BLaER1 treated with 17β-estradiol and CSF1 and Interleukin-3, amounts not matched to agents 10 nM and 100 nM (cell line): ENCODE results near the gene NEK8.
A peak's percentile ranks its signal among the peaks of the same experiment; 100 is the strongest.
"Not testable (repeated sequence)": the region's sequence is repeated elsewhere in the genome, so short reads cannot be mapped to it uniquely, and the experiment has no call there.

Experiments
- H3K27ac ChIP-seq, 11 experiments: shearing (Covaris generic); formaldehyde crosslinking; 2 replicates each; pipeline ENCODE4 v1.8.1; 2022
- H3K27me3 ChIP-seq, 11 experiments: shearing (Covaris generic); formaldehyde crosslinking; 2 replicates each; pipeline ENCODE4 v1.8.1; 2022
- H3K36me3 ChIP-seq, 11 experiments: shearing (Covaris generic); formaldehyde crosslinking; 2 replicates each; pipeline ENCODE4 v1.8.1; 2022
- H3K4me1 ChIP-seq, 10 experiments: shearing (Covaris generic); formaldehyde crosslinking; 2 replicates each; pipeline ENCODE4 v1.8.1; 2022
- H3K4me2 ChIP-seq, 11 experiments: shearing (Covaris generic); formaldehyde crosslinking; 2 replicates each; pipeline ENCODE4 v1.8.1; 2022
- H3K4me3 ChIP-seq, 10 experiments: shearing (Covaris generic); formaldehyde crosslinking; 2 replicates each; pipeline ENCODE4 v1.8.1; 2022
- H3K9ac ChIP-seq, 11 experiments: shearing (Covaris generic); formaldehyde crosslinking; 2 replicates each; pipeline ENCODE4 v1.8.1; 2022
- H3K9me3 ChIP-seq, 11 experiments: shearing (Covaris generic); formaldehyde crosslinking; replicated peaks in 1 of 11; 2 replicates each; pipeline ENCODE4 v1.8.1; 2022
- H4K20me1 ChIP-seq, 11 experiments: shearing (Covaris generic); formaldehyde crosslinking; 2 replicates each; pipeline ENCODE4 v1.8.1; 2022
- Cebpa-rat ChIP-seq, 11 experiments: shearing (Covaris generic); IDR thresholded peaks; 2 replicates each; pipeline ENCODE4 v1.8.1; 2022

Gene NEK8

GRCh38 chr17:28720247-28720996, 8.2 kb upstream of the NEK8 start:
- Histone ChIP-seq H3K4me3 (peak overlapping the region; percentile 71 to 97 (median 86)), H3K4me2 (peak overlapping the region; percentile 90 to 100 (median 100)), H3K36me3 (peaks cover 45 to 55% (median 52%) of the 10 kb centered on the region in 11 experiments), H4K20me1 (peaks cover 44 to 71% (median 63%) of the 10 kb centered on the region in 11 experiments), H3K9me3 (no peaks in the 10 kb centered on the region), H3K4me1 (peaks cover 67 to 72% (median 71%) of the 10 kb centered on the region in 10 experiments), H3K9ac (peak overlapping the region; percentile 83 to 99 (median 96)), H3K27me3 (no peaks in the 10 kb centered on the region), H3K27ac (peak overlapping the region; percentile 86 to 99 (median 96))
- no peak for TF ChIP-seq Cebpa-rat (IDR thresholded peaks at IDR 0.05)

GRCh38 chr17:28720997-28721329, 7.6 kb upstream of the NEK8 start:
- H3K4me1 ChIP-seq, result peaks cover 66 to 72% (median 70%) of the 10 kb centered on the region in 10 experiments
- H3K4me3 ChIP-seq, result peak overlapping the region; percentile 71 to 97 (median 86)
- H3K27ac ChIP-seq, result peak overlapping the region; percentile 86 to 99 (median 96); a peak in 21 of 22 replicates
- H3K9me3 ChIP-seq, H3K27me3 ChIP-seq: not testable (repeated sequence)
- H3K36me3 ChIP-seq, result peaks cover 41 to 50% (median 47%) of the 10 kb centered on the region in 11 experiments
- H3K9ac ChIP-seq, result peak overlapping the region; percentile 83 to 99 (median 96)
- peak overlapping the region; percentile 90 to 100 (median 100) for H3K4me2 ChIP-seq
- peaks cover 44 to 69% (median 62%) of the 10 kb centered on the region in 11 experiments for H4K20me1 ChIP-seq

GRCh38 chr17:28722417-28723158, 6.0 kb upstream of the NEK8 start:
- Histone ChIP-seq H3K4me1 (peaks cover 63 to 67% (median 65%) of the 10 kb centered on the region in 10 experiments), H3K4me2 (peak overlapping the region; percentile 90 to 100 (median 100)), H3K27ac (peak overlapping the region in 9 of 11 experiments; percentile 25 to 99 (median 97); a peak in 15 of 22 replicates), H3K4me3 (peak overlapping the region; percentile 71 to 97 (median 86); a peak in 19 of 20 replicates), H4K20me1 (peaks cover 43 to 59% (median 54%) of the 10 kb centered on the region in 11 experiments), H3K27me3 (no peaks in the 10 kb centered on the region), H3K36me3 (peaks cover 41 to 48% (median 45%) of the 10 kb centered on the region in 11 experiments), H3K9me3 (no peaks in the 10 kb centered on the region), H3K9ac (peak overlapping the region; percentile 83 to 99 (median 96))
- TF ChIP-seq Cebpa-rat (IDR thresholded peaks at IDR 0.05), result no peak

GRCh38 chr17:28723159-28723835, 5.3 kb upstream of the NEK8 start:
- H3K4me1 ChIP-seq, result peaks cover 67 to 72% (median 70%) of the 10 kb centered on the region in 10 experiments
- H3K9ac ChIP-seq, result peak overlapping the region; percentile 83 to 99 (median 96)
- no peaks in the 10 kb centered on the region for H3K9me3 ChIP-seq
- H4K20me1 ChIP-seq, result peaks cover 43 to 59% (median 54%) of the 10 kb centered on the region in 11 experiments
- no peak for TF ChIP-seq Cebpa-rat (IDR thresholded peaks at IDR 0.05)
- H3K27me3 ChIP-seq, result no peaks in the 10 kb centered on the region
- H3K27ac ChIP-seq, result peak overlapping the region in 9 of 11 experiments; percentile 25 to 99 (median 97); a peak in 10 of 22 replicates
- H3K4me3 ChIP-seq, result peak overlapping the region in 8 of 10 experiments; percentile 83 to 97 (median 92); a peak in 17 of 20 replicates
- H3K4me2 ChIP-seq, result peak overlapping the region; percentile 90 to 100 (median 100)
- peaks cover 41 to 48% (median 45%) of the 10 kb centered on the region in 11 experiments for H3K36me3 ChIP-seq

- peak overlapping the region; percentile 90 to 100 (median 100) for H3K4me2 ChIP-seq
- peak overlapping the region in 4 of 11 experiments; percentile 8 to 86 (median 83); a peak in 6 of 22 replicates for H3K27ac ChIP-seq
- H3K4me3 ChIP-seq, result peak overlapping the region in 8 of 10 experiments; percentile 8 to 97 (median 88); a peak in 11 of 20 replicates
- H4K20me1 ChIP-seq, result peaks cover 43 to 59% (median 54%) of the 10 kb centered on the region in 11 experiments
- peaks cover 60 to 67% (median 64%) of the 10 kb centered on the region in 10 experiments for H3K4me1 ChIP-seq
- not testable (repeated sequence) for H3K27me3 ChIP-seq, H3K9me3 ChIP-seq
- peaks cover 41 to 48% (median 45%) of the 10 kb centered on the region in 11 experiments for H3K36me3 ChIP-seq
- H3K9ac ChIP-seq, result peak overlapping the region; percentile 83 to 99 (median 96); a peak in 18 of 22 replicates
Measured at GRCh38 chr17:28723836-28724499, 4.6 kb upstream of the NEK8 start.

GRCh38 chr17:28724500-28725165, 4.0 kb upstream of the NEK8 start:
- peak overlapping the region; percentile 90 to 100 (median 100) for H3K4me2 ChIP-seq
- no peaks in the 10 kb centered on the region for H3K9me3 ChIP-seq
- H3K4me1 ChIP-seq, result peaks cover 62 to 70% (median 67%) of the 10 kb centered on the region in 10 experiments
- H3K4me3 ChIP-seq, result peak overlapping the region; percentile 63 to 87 (median 78); a peak in 16 of 20 replicates
- peaks cover 41 to 48% (median 45%) of the 10 kb centered on the region in 11 experiments for H3K36me3 ChIP-seq
- TF ChIP-seq Cebpa-rat (IDR thresholded peaks at IDR 0.05), result no peak
- no peaks in the 10 kb centered on the region for H3K27me3 ChIP-seq
- H3K27ac ChIP-seq, result peak overlapping the region in 10 of 11 experiments; percentile 49 to 86 (median 83); a peak in 16 of 22 replicates
- peaks cover 43 to 59% (median 54%) of the 10 kb centered on the region in 11 experiments for H4K20me1 ChIP-seq
- H3K9ac ChIP-seq, result peak overlapping the region in 10 of 11 experiments; percentile 83 to 99 (median 96); a peak in 20 of 22 replicates

- Histone ChIP-seq H3K4me2 (peak overlapping the region; percentile 90 to 100 (median 100)), H3K9me3 (no peaks in the 10 kb centered on the region), H3K27me3 (no peaks in the 10 kb centered on the region), H4K20me1 (peaks cover 43 to 57% (median 53%) of the 10 kb centered on the region in 11 experiments), H3K4me3 (peak overlapping the region; percentile 63 to 87 (median 78)), H3K4me1 (peaks cover 68 to 76% (median 73%) of the 10 kb centered on the region in 10 experiments), H3K9ac (peak overlapping the region; percentile 71 to 99 (median 96)), H3K27ac (peak overlapping the region; percentile 7 to 86 (median 83); a peak in 21 of 22 replicates), H3K36me3 (peaks cover 41 to 48% (median 45%) of the 10 kb centered on the region in 11 experiments)
- no peak for TF ChIP-seq Cebpa-rat (IDR thresholded peaks at IDR 0.05)
Measured at GRCh38 chr17:28725166-28725659, 3.4 kb upstream of the NEK8 start.
